Activated naive CD8-positive, alpha-beta T cell (primary cell): ENCODE data around the gene SCAF8.
"Not testable (repeated sequence)": the region's sequence is repeated elsewhere in the genome, so short reads cannot be mapped to it uniquely, and the experiment has no call there.

ENCODE experiments used
- H3K27ac Mint-ChIP-seq: one replicate; pipeline ENCODE4 v1.8.0; 2021; ENCODE audit warnings: mixed read lengths
- H3K27me3 Mint-ChIP-seq: one replicate; pipeline ENCODE4 v1.8.0; 2021; ENCODE audit warnings: mixed read lengths
- H3K36me3 Mint-ChIP-seq: one replicate; pipeline ENCODE4 v1.8.0; 2021; ENCODE audit warnings: mixed read lengths
- H3K4me1 Mint-ChIP-seq: one replicate; pipeline ENCODE4 v1.8.0; 2021; ENCODE audit warnings: low read depth, mixed read lengths
- H3K4me3 Mint-ChIP-seq: one replicate; pipeline ENCODE4 v1.8.0; 2021; ENCODE audit warnings: mild to moderate bottlenecking, mixed read lengths
- H3K9me3 Mint-ChIP-seq: one replicate; pipeline ENCODE4 v1.8.0; 2021; ENCODE audit warnings: low read depth, mixed read lengths

The SCAF8 gene

DNA sequence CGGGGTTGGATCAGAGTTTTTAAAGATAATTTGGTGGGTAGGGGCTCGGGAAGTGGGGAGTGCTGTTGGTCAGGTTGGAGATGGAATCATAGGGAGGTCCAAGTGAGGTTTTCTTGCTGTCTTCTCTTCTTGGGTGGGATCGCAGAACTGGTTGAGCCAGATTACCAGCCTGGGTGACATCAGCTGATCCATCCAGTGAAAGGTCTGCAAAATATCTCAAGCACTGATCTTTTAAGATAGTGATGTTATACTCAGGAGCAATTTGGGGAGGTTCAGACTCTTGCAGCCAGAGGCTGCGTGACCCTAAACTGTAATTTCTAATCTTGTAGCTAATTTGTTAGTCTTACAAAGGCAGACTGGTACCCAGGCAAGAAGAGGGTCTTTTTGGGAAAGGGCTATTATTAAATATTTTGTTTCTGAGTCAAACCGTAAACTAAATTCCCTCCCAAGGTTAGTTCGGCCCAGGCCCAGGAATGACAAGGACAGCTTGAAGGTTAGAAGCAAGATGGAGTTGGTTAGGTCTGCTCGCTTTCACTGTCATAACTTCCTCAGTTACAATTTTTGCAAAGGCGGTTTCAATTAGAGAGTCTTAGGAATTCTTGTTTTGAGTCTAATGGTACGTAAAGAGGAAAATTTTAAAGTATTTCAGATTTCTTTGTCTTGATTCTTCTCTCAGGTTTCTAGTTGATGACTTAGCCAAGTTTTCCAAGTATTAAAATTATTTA is 53.1 kb downstream of the SCAF8 start:
- peaks cover 4% of the 10 kb centered on the region for H3K36me3 Mint-ChIP-seq
- H3K9me3 Mint-ChIP-seq = no peaks in the 10 kb centered on the region
- peaks cover 52% of the 10 kb centered on the region for H3K4me1 Mint-ChIP-seq
- no peak overlapping the region for H3K4me3 Mint-ChIP-seq
- H3K27me3 Mint-ChIP-seq = no peaks in the 10 kb centered on the region
- H3K27ac Mint-ChIP-seq = no peak overlapping the region

DNA sequence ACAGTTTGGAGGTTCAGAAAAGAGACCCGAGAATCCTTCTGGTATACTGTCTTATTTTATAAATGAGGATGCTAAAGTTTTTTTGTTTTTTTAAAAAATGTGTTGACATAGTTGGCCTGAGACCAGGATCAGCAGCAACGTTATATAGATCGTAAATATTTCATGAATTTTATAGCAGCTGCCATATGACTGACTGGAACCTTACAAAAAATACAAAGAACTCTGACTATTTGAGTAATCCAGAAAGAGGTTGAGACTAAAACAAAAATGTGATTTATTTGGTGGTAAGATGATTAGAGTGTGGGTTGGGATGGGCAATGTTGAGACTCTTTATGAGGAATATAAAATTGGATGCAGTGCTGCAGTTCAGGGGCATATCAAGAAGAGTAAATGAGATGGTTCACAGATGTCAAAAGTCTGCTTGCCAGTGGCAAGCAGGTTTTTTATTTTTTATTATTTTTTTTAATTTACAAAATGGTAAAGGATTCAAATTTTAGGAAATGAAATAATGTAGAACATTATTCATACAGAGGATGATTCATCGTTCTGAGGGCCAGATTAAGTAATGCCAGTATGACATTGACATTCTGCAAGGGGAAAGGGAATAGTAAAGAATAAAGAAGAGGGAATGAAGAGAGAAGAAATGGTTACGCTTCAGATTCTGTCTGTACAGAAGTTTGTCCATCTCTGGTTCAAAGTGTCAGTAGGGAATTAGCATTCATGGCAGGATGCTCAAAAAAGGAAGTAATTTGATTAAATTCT is 58.5 kb downstream of the SCAF8 start:
- Mint-ChIP-seq H3K27me3 (no peaks in the 10 kb centered on the region), H3K4me3 (no peak overlapping the region), H3K36me3 (peaks cover 12% of the 10 kb centered on the region), H3K4me1 (peaks cover 24% of the 10 kb centered on the region), H3K9me3 (no peaks in the 10 kb centered on the region), H3K27ac (peak overlapping the region; percentile 18)

DNA sequence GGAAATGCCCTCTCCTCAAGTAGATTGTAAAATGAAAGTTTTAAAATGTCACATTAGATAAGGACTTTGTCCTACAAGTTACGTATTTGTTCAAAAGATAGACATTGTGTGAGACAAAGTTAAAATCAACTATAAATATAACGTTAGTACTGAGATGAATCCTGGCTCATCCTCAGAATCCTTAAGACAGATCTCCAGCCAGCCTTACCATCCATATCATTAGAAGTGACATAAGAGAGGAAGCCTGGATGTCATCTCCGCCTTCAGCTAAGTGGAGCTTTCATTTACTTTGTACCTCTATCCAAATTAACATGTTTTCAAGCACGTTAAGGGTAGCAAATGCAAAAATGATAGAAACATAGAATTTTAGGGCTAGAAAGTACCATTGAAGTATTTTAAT is 59.1 kb downstream of the SCAF8 start:
- H3K9me3 Mint-ChIP-seq = no peaks in the 10 kb centered on the region
- no peak overlapping the region for H3K4me3 Mint-ChIP-seq
- H3K27ac Mint-ChIP-seq = peak overlapping the region; percentile 18
- H3K27me3 Mint-ChIP-seq = no peaks in the 10 kb centered on the region
- peaks cover 21% of the 10 kb centered on the region for H3K4me1 Mint-ChIP-seq
- H3K36me3 Mint-ChIP-seq = peaks cover 8% of the 10 kb centered on the region

DNA sequence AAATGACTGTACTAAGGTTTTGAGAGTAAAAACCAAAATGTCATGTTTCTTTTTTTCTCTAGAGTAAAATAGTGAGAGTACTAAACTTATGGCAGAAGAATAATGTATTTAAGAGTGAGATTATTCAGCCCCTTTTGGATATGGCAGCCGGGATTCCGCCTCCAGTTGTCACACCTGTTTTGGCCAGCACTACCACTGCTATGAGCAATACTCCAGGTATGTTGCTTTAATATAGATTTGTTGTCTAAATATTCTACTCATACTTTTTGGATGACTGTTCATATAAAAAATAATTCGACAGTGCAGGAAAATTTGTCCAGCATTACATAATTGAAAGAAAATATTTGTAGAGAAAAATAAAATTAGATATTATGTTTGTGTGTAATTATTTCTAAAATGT is 59.5 kb downstream of the SCAF8 start:
- H3K4me3 Mint-ChIP-seq = no peak overlapping the region
- H3K9me3 Mint-ChIP-seq = no peaks in the 10 kb centered on the region
- H3K36me3 Mint-ChIP-seq = peaks cover 8% of the 10 kb centered on the region
- H3K27ac Mint-ChIP-seq = peak overlapping the region; percentile 18
- H3K4me1 Mint-ChIP-seq = peaks cover 18% of the 10 kb centered on the region
- no peaks in the 10 kb centered on the region for H3K27me3 Mint-ChIP-seq

DNA sequence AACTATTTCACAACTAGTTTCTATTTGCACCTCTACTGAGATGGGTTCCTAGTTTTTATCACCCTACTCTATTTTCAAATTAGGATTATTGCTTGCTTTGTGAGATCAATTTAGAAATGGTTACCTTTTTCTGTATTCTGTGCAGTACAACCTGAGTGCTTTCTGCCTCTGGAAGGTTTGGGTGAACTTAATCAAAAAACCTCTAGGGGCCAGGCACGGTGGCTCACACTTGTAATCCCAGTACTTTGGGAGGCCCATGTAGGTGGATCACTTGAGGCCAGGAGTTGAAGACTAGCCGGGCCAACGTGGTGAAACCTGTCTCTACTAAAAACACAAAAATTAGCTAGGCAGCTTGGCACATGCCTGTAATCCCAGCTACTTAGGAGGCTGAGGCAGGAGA is 63.3 kb downstream of the SCAF8 start:
- Mint-ChIP-seq H3K9me3 (no peaks in the 10 kb centered on the region), H3K27me3 (no peaks in the 10 kb centered on the region), H3K4me1 (peaks cover 28% of the 10 kb centered on the region), H3K27ac (peak overlapping the region; percentile 4), H3K36me3 (peaks cover 17% of the 10 kb centered on the region), H3K4me3 (no peak overlapping the region)

DNA sequence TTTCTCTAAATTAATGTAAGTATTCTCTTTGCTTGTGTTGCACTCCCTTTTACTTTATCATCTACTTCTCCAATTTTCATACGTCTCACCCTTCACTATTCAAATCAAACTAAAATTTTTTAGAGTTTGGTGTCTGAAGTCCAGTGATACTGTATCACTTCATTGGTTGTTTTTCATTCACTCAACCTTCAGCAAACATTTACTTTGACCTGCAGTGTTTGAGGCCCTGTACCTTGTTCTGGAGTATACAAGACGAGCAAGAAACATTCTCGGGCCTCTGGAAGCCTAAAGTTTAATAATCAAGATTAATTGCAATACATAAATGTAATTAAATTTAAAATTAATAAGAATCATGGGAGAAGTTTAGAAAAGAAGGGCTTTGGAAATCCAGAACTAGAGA is 64.6 kb downstream of the SCAF8 start:
- Mint-ChIP-seq H3K4me1 (peaks cover 23% of the 10 kb centered on the region), H3K9me3 (no peaks in the 10 kb centered on the region), H3K27ac (no peak overlapping the region), H3K4me3 (no peak overlapping the region), H3K27me3 (no peaks in the 10 kb centered on the region), H3K36me3 (peaks cover 17% of the 10 kb centered on the region)

DNA sequence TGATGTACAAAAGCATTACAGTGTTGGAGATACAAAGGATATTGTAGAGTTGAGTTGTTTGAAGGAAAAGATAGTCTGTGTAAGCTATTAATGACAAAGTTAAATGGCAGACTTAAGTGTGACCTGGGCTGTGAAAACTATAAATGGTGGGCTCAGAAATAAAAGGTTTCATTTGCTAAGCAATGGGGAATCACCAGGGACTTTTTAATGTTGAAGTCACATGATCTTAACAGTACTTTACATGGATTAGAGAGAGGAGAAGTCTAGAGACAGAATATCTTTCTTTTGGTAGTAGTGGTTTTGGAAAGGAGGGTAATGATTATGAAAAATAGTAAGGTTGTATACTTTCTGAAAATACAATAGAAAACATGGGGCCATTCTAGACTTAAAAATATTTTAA is 67.1 kb downstream of the SCAF8 start:
- peak overlapping the region; percentile 86 for H3K27ac Mint-ChIP-seq
- H3K4me3 Mint-ChIP-seq = no peak overlapping the region
- H3K36me3 Mint-ChIP-seq = peaks cover 11% of the 10 kb centered on the region
- H3K9me3 Mint-ChIP-seq = no peaks in the 10 kb centered on the region
- no peaks in the 10 kb centered on the region for H3K27me3 Mint-ChIP-seq
- H3K4me1 Mint-ChIP-seq = peaks cover 23% of the 10 kb centered on the region

DNA sequence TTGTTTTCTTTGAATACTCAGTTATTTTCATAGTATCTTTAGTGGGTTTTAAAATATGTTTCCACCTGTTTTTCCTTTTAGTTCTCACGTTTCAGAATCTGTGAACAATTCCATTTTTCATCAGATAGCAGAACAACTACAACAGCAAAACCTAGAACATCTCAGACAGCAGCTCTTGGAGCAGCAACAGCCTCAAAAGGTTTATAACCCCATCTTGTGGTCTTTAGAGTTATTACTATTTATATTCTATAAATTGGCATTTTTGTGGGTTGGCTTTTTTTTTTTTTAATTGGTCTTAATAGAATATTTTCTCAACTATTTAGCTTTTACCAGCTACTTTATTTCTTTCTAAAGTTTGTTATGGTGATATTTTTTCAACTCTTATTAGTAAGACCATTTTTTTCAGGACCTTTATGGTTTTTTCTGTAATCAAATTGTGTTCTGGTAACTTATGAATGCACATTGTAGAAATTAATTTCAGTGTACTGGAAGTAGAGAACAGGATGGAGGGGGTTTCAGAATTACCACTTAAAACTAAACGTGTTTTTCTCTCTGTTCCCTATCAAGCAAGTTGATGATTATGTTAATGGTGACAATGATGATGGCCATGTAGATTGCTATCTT is 72.2 kb downstream of the SCAF8 start:
- no peak overlapping the region for H3K27ac Mint-ChIP-seq
- H3K4me1 Mint-ChIP-seq = peaks cover 8% of the 10 kb centered on the region
- no peak overlapping the region for H3K4me3 Mint-ChIP-seq
- no peaks in the 10 kb centered on the region for H3K27me3 Mint-ChIP-seq
- H3K36me3 Mint-ChIP-seq = peaks cover 3% of the 10 kb centered on the region
- H3K9me3 Mint-ChIP-seq = no peaks in the 10 kb centered on the region

DNA sequence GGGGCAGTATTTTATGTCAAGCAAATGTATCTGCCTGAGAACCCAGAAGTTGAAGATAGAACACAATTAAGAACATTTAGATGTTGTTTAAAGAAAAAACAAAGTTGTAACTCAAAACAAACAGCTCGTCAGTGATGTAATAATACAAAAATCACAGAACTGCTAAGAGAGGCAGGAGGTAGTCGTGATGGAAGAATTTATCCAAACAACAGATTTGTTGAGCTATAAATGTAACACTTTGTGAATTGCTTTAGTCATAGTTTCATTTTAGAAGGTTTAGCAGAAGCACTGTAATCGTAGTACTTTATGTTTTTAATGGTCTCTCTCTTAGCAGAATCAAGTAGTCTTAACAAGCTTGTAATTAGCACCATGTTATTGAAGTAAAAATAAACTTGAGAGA is 73.6 kb downstream of the SCAF8 start:
- H3K4me3 Mint-ChIP-seq = no peak overlapping the region
- H3K36me3 Mint-ChIP-seq = peaks cover 13% of the 10 kb centered on the region
- H3K9me3 Mint-ChIP-seq = no peaks in the 10 kb centered on the region
- H3K27ac Mint-ChIP-seq = no peak overlapping the region
- H3K4me1 Mint-ChIP-seq = peaks cover 2% of the 10 kb centered on the region
- no peaks in the 10 kb centered on the region for H3K27me3 Mint-ChIP-seq

DNA sequence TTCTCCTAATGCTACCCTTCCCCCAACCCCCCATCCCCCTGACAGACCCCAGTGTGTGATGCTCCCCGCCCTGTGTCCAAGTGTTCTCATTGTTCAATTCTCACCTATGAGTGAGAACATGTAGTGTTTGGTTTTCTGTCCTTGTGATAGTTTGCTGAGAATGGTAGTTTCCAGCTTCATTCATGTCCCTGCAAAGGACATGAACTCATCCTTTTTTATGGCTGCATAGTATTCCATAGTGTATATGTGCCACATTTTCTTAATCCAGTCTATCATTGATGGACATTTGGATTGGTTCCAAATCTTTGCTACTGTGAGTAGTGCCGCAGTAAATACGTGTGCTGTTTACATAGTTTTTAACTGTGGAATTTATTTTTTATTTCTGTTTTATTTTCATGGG is 78.4 kb downstream of the SCAF8 start:
- H3K36me3 Mint-ChIP-seq = peaks cover 21% of the 10 kb centered on the region
- not testable (repeated sequence) for H3K4me3 Mint-ChIP-seq, H3K27ac Mint-ChIP-seq, H3K4me1 Mint-ChIP-seq, H3K9me3 Mint-ChIP-seq, H3K27me3 Mint-ChIP-seq

DNA sequence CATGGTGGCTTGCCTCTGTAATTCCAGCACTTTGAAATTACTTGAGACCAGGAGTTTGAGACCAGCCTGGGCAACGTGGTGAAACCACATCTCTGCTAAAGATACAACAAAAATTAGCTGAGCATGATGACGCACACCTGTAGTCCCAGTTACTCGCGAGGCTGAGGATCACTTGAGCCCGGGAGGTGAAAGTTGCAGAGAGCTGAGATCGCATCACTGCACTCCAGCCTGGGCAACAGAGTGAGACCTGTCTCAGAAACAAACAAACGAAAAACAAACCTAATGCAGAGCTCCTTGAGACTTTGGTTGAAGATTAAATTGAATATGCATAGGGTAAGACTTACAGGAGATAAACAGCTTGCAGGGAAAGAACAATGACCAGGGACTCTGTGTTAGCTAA is 80.8 kb downstream of the SCAF8 start:
- Mint-ChIP-seq H3K9me3 (no peaks in the 10 kb centered on the region), H3K4me1 (no peaks in the 10 kb centered on the region), H3K27me3 (no peaks in the 10 kb centered on the region), H3K27ac (no peak overlapping the region), H3K36me3 (peaks cover 23% of the 10 kb centered on the region), H3K4me3 (no peak overlapping the region)

DNA sequence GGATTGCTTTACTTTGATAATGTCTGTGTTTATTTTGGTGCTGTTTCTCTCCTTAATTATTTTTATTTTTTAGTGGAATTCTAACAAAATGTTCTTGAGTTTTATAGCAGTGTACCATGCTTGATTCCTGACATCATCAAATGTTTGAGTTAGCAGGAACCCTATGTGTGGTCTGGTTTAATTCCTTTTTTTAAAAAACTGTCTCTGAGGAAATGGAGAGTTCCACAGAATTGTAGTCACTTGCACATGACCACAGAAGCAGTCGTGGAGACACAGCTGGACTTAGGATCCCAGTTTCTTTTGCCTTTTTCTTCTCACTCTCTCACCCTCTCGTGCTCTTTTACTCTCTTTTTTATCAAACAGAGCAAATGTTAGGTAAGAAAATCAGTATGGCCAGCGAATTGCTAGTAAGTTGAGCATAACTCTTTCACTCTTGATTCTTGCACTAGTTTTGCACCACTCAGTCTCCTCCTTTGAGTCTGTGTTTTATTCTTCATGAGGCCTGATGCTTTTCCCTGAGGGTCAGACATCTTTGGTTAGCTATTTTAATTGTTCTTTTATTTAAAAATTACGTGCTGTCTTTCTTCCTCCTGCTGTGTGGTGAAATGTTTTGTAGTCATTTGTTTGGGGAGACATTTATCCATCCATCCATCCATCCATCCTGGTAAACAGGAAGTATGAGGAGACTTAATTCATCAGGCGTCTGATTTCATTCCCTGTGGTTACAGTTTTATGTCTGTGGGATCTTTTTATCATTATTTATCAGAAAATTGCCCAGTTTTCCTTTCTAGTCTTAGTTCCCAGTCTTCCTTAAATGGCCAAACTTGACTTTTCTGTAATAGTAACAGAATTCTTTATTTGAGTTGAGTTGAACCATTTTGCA is 83.0 kb downstream of the SCAF8 start:
- H3K36me3 Mint-ChIP-seq = peaks cover 20% of the 10 kb centered on the region
- peak overlapping the region; percentile 12 for H3K27ac Mint-ChIP-seq
- no peaks in the 10 kb centered on the region for H3K4me1 Mint-ChIP-seq
- no peaks in the 10 kb centered on the region for H3K9me3 Mint-ChIP-seq
- H3K4me3 Mint-ChIP-seq = no peak overlapping the region
- no peaks in the 10 kb centered on the region for H3K27me3 Mint-ChIP-seq

DNA sequence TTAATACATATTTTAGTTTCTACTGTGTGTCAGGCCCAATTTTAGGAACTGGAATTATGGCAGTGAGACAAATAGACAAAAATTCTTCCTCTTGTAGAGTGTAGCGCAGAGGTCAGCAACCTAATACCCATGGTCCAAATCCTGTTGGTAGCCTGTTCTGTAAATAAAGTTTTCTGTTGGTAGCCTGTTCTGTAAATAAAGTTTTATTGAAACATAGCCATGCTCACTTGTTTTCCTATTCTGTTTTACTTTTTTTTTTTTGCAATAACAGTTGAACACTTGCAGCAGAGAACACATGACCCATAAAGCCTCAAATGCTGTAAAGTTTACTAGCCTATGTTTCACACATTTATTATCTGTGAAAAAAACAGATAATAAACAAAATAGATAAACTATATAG is 87.9 kb downstream of the SCAF8 start:
- H3K27ac Mint-ChIP-seq = no peak overlapping the region
- no peaks in the 10 kb centered on the region for H3K27me3 Mint-ChIP-seq
- H3K4me1 Mint-ChIP-seq = peaks cover 13% of the 10 kb centered on the region
- no peaks in the 10 kb centered on the region for H3K9me3 Mint-ChIP-seq
- H3K4me3 Mint-ChIP-seq = no peak overlapping the region
- peaks cover 30% of the 10 kb centered on the region for H3K36me3 Mint-ChIP-seq

DNA sequence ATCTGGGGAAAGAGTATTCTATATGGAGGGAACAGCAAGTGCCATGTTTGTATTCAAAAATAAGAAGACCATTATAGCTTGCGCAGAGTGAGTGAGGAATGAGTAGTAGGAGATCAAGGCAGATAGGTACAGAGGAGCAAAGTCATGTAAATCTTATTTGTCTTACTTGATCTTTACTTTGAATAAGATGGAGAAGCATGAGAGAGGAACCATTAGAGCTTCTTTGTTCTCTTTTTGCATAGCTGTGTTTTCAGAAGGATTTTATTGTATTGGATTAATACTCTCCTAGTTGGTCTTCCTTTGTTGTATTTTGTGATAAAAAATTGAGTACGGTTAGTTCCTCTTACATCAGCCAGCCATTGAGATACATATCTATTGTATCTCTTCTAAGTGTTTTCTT is 88.4 kb downstream of the SCAF8 start:
- H3K4me3 Mint-ChIP-seq = no peak overlapping the region
- no peaks in the 10 kb centered on the region for H3K27me3 Mint-ChIP-seq
- peak overlapping the region; percentile 35 for H3K27ac Mint-ChIP-seq
- peaks cover 25% of the 10 kb centered on the region for H3K36me3 Mint-ChIP-seq
- H3K9me3 Mint-ChIP-seq = no peaks in the 10 kb centered on the region
- H3K4me1 Mint-ChIP-seq = peaks cover 13% of the 10 kb centered on the region
